Measurements from ENCODE around the gene YTHDC1.

The YTHDC1 gene

GRCh38 chr4:68352791-68353190 is 2.9 kb upstream of the YTHDC1 start:
- no peak for DNase-seq

GRCh38 chr4:68349279-68349648 is 626 bp downstream of the YTHDC1 start:
- no peak for DNase-seq

DNA sequence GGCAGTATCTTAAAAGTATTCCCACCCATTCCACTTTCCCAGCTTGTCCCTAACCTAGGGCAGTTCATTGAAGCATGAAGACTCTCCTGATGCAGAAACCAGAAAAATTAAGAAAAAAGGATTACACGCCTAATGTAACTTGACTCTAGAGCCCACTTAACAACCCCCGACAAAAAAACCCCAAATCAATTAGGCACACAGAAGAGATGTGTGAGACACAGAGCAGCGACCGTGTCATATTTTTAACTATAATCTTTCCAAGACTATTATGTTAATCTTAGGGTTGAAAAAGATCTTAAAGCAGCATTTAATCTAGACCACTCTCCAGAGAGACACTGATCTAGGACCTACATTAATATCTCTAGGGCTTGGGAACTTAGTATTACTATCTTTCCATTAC is 1.3 kb downstream of the YTHDC1 start:
- DNase-seq, result no peak

DNA sequence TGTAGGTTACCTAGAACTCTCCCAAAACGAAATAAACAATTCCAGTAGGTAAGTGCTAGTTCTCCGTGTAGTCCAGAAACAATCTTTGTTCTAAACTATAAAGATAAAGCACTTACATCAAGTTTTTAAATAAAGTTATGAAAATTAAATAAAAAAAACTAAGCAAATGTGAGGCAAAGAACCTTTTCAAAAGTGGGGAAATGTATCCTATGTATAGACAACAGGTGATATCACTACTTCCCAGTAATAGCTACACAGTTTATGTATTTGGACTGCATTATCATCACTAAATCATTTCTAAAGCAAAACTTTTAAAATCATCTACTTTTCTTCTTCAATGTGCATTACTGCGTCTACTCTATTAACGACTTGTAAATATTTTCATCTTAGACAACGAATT is 2.0 kb downstream of the YTHDC1 start:
- DNase-seq, result no peak

DNA sequence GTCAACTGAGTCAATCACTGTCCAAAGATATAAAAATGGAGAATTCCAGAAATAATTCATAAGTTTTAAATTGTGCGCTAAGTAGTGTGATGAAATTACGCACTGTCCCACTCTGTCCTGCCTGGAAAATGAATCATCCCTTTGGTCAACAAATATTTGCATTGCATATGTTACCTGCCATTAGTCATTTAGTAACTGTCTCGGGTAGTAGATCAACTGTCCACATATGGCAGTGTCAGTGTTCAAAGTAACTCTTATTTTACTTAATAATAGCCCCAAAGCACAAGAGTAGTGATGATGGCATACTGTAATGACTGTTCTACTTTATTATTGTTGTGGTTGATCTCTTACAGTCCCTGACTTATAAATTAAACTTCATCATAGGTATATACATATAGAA is 3.4 kb downstream of the YTHDC1 start:
- no peak for DNase-seq

DNA sequence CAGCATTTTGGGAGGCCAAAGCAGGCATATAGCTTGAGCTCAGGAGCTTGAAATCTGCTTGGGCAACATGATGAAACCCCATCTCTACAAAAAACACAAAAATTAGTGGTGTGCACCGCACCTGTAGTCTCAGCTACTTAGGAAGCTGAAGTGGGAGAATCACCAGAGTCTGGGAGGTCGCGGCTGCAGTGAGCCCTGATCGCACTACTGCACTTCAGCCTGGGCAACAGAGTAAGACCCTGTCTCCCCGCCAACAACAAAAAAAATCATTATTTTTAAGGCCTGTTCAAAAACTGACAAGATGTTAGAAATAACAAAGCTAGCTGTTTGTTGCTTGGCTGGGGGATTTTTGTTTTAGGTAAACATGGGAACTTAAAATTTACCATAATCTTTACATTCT is 5.1 kb downstream of the YTHDC1 start:
- no peak for DNase-seq

DNA sequence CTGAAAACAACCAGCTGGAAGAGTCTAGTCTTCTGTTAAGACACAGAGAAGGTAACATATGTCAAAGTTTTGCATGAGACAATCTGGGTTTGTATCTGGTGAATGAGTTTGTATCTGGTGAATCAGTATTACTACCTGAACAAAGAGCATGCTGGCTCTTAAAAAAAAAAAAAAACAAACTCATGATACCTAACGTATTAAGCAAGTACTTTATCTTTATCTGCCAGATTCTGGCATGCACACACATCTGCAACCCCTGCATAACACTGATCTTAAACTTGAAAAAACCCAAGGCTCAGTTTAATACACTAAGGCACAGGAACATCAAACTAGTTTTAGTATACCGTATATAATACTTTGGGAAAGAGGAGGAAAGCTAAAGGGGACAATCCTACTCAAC is 5.8 kb downstream of the YTHDC1 start:
- DNase-seq, result no peak

DNA sequence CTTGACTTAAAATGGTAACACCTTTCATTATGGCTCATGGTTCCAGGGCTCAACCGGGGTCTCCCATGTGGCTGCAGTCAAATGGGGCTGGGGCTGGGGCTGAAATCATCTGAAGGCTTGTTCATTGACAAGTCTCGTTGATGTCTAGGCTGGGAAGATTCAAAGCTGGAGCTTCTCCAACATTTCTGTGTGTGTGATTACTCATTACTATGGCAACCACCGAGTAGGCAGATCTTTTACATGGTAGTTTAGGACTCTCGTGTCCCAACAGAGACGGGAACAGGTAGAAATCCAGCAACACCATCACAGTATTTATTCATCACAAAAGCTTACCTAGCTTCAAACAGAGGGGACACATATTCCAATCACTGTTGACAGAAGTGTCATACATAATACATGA is 7.8 kb downstream of the YTHDC1 start:
- DNase-seq, result no peak

- no peak for DNase-seq
Observed at GRCh38 chr4:68338625-68339024, 11.3 kb downstream of the YTHDC1 start.

DNA sequence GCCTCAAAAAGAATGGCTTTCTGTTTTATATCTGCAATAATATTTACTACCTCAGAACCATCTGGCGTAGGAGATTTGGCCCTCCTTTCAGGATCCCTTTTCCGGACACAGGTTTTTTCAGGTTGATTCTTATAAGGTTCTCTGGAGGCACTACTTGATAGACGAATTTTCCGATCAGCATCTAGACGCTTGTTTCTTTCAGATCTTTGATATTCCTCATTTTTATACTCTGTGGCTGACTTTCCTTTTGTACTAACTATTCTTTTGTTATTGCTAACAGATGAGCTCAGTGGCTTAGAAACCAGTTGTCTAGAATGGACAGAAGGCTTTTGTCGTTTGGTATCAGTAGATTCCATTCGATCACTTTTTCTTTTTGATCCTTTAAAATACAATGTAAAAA is 12.4 kb downstream of the YTHDC1 start:
- no peak for DNase-seq

DNA sequence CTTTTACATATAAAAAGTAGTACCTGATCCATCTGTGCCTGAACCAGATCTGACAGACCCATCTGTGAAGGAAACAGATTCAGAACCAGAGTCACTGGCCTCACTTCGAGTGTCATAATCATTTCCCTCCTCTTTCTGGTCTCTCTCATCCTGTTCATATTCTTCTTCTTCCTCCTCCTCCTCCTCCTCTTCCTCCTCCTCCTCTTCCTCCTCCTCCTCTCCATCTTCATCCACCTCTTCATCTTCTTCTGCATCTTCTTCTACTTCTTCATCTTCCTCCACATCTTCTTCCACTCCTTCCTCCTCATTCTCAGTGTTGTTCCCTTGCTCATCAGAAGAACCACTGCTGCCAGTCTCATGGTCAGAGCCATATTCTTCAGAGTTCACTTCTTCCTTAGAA is 12.9 kb downstream of the YTHDC1 start:
- DNase-seq, result no peak

- DNase-seq, result no peak
Observed at GRCh38 chr4:68336530-68336929, 13.4 kb downstream of the YTHDC1 start.

- DNase-seq, result no peak
Observed at GRCh38 chr4:68326141-68326540, 23.7 kb downstream of the YTHDC1 start.

DNA sequence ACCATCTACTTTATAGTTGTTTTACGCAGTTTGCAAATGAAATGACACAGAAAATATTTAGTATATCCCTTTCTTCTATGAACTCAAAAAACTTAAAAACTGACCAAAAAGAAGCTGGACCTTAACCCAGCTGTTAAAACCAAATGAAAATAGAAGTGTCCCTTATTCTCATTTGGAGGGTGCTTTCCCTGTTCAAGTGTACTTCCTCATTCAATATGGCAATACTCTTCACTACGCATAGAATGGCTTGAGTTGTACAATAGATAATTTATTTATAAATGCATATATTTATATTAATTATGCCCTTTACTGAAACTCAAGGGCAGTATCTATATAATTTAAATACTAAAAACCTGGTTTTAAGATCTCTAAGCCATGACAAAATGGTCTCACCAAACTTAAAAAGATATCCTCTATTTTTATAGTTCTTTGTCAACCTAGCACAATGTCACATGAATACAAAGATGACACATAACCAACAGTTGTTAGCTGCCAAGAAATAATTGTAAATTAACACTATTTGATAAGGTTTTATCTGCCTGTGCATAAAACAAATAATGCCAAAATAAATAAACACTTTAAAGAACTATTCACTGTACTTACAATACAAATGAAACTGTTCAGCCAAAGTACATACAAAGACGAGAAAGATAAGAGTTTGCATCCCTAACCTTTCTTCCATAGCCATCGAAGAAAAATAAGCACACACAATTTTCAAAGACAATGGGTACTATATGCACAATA is 25.2 kb downstream of the YTHDC1 start:
- DNase-seq, result no peak

- no peak for DNase-seq
Observed at GRCh38 chr4:68319040-68319439, 30.9 kb downstream of the YTHDC1 start.

DNA sequence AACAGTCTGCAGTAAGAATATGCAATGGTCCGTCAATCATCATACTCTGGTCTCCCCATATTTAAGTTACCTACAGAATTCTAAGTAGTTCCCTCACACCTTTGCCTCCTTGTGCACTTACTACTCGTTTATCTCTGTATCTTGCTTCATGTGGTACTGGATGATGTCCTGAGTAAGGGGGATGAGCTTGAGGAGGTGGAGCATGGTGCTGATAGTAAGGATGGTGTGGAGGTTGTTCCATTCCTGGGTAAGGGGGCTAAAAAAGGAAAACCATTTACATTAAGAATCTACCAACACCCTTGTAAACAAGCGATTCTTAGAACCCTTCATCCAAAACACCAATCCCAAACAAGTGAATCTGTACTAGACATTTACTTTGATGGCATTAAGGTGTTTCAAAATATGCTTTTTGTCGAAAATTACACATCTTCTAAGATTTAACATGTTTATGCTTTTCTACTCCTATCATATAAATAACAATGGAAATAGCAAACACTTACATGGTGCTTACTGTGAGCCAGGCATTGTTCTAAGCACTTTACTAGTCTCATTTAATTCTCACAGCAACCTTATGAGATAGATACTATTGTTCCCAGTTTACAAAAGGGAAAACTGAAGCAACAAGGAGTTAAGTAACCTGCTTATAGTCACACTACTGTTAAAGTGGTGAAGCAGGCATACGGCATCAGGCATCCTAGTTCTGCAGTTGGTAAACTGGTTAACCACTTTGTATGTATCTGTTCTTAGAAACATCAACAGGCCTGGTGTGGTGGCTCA is 33.5 kb downstream of the YTHDC1 start:
- no peak for DNase-seq

DNA sequence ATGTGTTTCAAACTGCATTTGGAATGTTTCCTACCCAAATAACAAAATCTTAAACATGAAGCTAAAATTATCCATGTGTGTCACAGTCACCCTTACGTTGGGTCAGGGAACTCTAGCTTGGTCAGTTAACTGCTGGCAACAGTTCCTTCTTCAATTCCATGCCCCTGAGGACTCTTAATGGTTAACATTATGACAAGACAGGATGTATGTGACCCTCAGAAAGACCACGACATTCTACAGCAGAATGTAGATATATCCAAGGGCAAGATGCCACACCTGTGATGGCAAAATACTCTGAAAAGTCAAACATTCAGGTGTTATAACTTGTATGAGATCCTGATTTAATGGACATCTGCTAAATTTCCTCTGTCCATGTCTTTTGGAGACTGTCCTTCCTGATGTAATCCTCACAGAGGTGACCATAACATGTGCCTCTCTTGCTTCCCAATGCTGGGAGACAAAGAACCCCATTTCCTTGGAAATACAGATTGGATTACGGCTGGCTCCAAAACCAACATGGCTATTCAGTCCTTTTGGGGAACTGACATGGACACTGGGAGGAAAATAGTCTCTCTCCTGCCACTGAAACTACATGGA is 39.1 kb downstream of the YTHDC1 start:
- DNase-seq, result no peak

DNA sequence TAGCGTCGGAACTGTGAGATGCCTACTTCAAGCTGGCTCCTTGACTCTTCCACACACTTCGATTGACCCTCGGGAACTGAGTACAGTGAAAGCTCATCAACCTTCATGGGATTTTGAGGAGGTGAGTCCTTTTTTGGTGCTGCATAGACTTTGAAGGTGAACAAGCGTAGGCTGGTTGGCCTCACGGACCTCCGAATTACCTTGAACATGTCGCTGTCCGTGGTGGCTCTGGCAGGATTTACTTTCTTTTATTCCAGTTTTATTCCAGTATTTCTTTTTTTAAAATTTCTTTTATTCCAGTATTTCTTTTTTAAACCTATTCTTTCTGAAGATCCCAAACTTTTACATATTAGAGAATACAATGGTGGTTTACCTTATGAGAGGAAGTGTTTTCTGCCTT is 45.2 kb downstream of the YTHDC1 start:
- DNase-seq, result no peak

DNA sequence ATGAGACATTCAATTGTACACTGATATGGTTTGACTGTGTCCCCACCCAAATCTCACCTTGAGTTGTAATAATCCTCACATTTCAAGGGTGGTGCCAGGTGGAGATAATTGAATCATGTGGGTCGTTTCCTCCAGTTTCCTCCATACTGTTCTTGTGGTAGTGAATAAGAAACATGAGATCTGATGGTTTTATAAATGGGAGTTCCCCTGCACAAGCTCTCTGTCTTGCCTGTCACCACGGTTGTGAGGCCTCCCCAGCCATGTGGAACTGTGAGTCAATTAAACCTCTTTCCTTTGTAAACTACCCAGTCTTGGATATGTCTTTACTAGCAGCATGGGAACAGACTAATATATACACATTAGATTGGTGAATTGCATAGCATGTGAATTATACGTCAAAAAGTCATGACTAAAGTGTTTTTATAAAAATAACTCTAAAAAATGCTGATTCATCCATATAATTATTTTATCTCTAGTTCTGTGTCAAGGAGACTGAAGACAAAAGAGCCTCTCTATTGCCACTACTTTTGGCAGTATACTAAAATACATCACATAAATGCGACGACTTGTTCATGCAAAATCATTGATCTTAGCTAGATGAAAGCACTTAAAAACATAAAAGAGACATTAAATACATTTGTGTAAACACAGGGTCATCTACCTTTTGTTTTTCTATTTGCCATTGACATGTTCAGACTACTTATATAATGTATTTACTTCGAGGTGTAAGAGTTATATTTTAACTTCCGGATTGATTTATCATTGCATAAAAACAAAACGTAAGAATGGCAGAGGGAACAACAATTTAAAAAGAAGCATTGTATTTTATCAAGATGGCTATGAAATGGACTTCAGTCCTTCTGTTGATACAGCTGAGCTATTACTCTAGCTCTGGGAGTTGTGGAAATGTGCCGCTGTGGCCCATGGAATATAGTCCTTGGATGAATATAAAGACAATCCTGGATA is 50.1 kb downstream of the YTHDC1 start:
- peak; percentile 13 for DNase-seq

DNA sequence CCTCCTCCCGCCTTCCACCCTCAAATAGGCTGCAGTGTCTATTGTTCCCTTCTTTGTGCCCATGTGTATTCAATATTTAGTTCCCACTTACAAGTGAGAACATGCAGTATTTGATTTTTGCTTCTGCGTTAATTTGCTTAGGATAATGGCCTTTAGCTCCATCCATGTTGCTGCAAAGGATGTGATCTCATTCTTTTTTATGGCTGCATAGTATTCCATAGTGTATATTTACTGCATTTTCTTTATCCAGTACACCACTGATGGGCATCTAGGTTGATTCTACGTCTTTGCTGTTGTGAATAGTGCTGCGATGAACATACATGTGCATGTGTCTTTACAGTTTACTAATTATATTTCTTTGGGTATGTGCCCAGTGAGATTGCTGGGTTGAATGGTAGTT is 52.8 kb downstream of the YTHDC1 start:
- DNase-seq, result no peak

GRCh38 chr4:68291256-68291655 is 58.6 kb downstream of the YTHDC1 start:
- no peak for DNase-seq

- no peak for DNase-seq
Observed at GRCh38 chr4:68288393-68288740, 61.5 kb downstream of the YTHDC1 start.

DNA sequence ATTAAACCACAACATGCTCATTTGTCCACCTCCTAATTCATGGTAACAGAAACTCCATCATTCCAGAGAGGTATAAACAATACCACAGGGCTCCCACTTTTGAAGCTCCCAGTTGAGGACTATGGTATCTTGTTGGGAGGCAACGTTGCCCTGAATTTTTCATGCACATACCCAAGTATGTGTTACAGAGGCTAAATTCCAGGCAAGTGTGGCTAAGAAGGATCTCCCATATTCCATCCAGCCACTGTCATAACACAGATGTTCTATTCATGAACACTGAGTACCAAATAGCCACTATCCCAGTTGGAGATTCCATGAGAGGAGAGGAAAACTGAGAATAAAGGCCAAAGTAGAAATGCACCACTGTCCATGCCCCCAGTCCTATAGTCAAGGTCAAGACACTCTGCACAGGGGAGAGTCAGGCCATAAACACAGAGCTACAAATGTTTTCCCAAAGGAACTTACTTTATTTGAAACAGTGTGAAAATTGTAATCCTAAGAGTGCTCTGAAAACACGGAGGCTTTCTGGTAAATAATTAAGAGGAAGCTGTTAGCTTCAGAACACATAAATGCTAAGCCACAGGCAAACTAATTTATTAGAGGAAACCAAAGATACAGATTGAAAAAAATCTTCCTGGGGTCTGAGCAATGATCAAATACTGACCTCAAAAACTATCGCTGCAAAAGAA is 62.0 kb downstream of the YTHDC1 start:
- no peak for DNase-seq

All from activated naive CD4-positive, alpha-beta T cell treated with anti-CD3 and anti-CD28 coated beads, Interleukin-2, amount 50 U/mL, for 16 hours (primary cell).